ENCODE results near the gene ANKRD33B.

ANKRD33B gene

DNA sequence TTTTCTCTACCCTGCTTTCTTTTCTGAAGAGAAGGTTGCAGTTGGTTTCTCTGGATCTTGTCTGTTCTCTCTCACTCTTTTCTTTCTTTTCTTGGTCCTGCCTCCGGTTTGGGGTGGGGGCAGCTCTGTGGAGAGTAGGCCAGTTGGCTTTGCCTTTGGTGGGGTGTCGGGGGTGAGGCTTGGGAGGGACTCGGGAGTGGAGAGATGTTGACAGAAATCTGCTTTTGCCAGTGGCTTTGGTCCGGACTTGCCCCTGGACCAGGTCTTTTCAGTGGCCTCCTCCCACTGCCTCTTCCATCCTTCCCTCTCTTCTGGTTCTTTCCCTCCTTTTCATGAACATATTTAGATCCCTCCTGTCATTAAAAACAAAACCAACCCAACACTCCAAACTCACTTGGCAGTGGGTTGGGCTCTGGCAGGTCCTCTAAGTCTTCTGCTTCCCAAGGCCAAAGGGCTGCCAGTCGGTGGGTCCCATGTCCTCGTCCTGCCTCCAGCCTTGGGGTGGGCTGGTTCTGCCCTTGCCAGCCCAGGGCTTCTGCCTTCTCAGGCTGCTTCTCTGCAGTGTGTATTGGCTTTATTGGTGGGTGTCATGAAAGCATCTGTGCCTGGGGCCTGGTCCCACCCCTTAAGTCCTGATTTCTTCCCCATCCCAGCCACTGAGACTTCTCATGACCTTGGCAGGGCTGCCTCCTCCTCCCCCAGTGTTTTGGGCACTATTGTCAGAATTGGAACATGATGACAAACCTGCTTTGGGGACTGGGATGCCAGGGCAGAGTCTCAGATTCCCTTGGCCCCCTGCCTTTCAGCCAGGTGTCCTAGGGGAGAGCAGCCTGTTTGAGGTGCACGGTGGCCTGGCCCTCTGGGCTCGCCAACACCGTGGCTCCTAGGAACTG is 16.9 kb downstream of the ANKRD33B start:
- H3K27me3 ChIP-seq = no peaks in the 10 kb centered on the region
- H3K4me1 ChIP-seq (ENCODE audit: control insufficient read depth in 1 of 2, insufficient read depth in 1 of 2, low read depth in 1 of 2, low read length in 1 of 2) = peaks cover 51 to 79% of the 10 kb centered on the region in 2 experiments
- no peak for TF ChIP-seq CTCF (IDR thresholded peaks at IDR 0.05)
- no peaks in the 10 kb centered on the region for H3K36me3 ChIP-seq
- no peak overlapping the region for H3K4me3 ChIP-seq (ENCODE audit: low read depth in 1 of 2, low read length in 1 of 2)
- no peaks in the 10 kb centered on the region for H3K9me3 ChIP-seq
- H3K27ac ChIP-seq = peak overlapping the region; percentile 61

- Histone ChIP-seq H3K36me3 (no peaks in the 10 kb centered on the region), H3K4me3 (ENCODE audit: low read depth in 1 of 2, low read length in 1 of 2) (no peak overlapping the region), H3K27ac (peak overlapping the region; percentile 61), H3K27me3 (no peaks in the 10 kb centered on the region), H3K9me3 (no peaks in the 10 kb centered on the region), H3K4me1 (ENCODE audit: control insufficient read depth in 1 of 2, insufficient read depth in 1 of 2, low read depth in 1 of 2, low read length in 1 of 2) (peaks cover 55 to 85% of the 10 kb centered on the region in 2 experiments)
- TF ChIP-seq CTCF (IDR thresholded peaks at IDR 0.05) = no peak
Observed at GRCh38 chr5:10581424-10581748, 17.5 kb downstream of the ANKRD33B start.

DNA sequence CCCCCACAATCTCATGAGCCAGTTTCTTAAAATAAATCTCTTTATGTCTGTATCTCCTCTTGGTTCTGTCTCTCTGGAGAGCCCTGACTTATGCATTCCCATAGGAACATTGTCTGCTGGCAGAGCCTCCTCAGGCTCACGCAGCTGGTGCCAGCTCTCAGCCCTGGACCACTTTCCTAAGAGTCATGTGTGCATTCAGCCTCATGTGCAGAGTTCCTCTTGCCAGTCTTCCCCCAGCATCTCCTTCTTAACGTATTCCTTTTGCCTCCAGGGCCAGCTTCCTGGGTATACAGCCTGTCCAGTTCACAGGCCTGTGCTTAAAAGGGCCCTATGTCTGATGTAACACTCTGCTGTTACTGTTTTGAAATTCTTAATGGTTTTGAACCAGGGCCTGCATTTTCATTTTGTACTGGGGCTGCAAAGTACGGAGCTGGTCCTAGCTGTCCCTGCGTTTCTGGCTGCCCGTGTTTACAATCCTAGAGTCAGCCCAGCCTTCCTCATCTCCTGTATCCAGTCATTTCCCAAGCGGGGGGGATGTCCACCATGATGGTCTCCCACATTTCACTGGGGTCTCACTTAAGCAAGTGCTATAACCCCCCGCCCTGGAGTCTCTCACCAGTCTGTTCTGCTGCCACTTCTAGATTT is 18.1 kb downstream of the ANKRD33B start:
- H3K36me3 ChIP-seq = no peaks in the 10 kb centered on the region
- peak overlapping the region; percentile 61 for H3K27ac ChIP-seq
- no peaks in the 10 kb centered on the region for H3K9me3 ChIP-seq
- H3K27me3 ChIP-seq = no peaks in the 10 kb centered on the region
- no peak overlapping the region for H3K4me3 ChIP-seq (ENCODE audit: low read depth in 1 of 2, low read length in 1 of 2)
- TF ChIP-seq CTCF (IDR thresholded peaks at IDR 0.05) = no peak
- H3K4me1 ChIP-seq (ENCODE audit: control insufficient read depth in 1 of 2, insufficient read depth in 1 of 2, low read depth in 1 of 2, low read length in 1 of 2) = peaks cover 56 to 82% of the 10 kb centered on the region in 2 experiments

- Histone ChIP-seq H3K4me1 (ENCODE audit: control insufficient read depth in 1 of 2, insufficient read depth in 1 of 2, low read depth in 1 of 2, low read length in 1 of 2) (peaks cover 56 to 77% of the 10 kb centered on the region in 2 experiments), H3K4me3 (ENCODE audit: low read depth in 1 of 2, low read length in 1 of 2) (no peak overlapping the region), H3K27me3 (no peaks in the 10 kb centered on the region), H3K9me3 (no peaks in the 10 kb centered on the region), H3K27ac (peak overlapping the region; percentile 61), H3K36me3 (no peaks in the 10 kb centered on the region)
- no peak for TF ChIP-seq CTCF (IDR thresholded peaks at IDR 0.05)
Observed at GRCh38 chr5:10582512-10582897, 18.6 kb downstream of the ANKRD33B start.

DNA sequence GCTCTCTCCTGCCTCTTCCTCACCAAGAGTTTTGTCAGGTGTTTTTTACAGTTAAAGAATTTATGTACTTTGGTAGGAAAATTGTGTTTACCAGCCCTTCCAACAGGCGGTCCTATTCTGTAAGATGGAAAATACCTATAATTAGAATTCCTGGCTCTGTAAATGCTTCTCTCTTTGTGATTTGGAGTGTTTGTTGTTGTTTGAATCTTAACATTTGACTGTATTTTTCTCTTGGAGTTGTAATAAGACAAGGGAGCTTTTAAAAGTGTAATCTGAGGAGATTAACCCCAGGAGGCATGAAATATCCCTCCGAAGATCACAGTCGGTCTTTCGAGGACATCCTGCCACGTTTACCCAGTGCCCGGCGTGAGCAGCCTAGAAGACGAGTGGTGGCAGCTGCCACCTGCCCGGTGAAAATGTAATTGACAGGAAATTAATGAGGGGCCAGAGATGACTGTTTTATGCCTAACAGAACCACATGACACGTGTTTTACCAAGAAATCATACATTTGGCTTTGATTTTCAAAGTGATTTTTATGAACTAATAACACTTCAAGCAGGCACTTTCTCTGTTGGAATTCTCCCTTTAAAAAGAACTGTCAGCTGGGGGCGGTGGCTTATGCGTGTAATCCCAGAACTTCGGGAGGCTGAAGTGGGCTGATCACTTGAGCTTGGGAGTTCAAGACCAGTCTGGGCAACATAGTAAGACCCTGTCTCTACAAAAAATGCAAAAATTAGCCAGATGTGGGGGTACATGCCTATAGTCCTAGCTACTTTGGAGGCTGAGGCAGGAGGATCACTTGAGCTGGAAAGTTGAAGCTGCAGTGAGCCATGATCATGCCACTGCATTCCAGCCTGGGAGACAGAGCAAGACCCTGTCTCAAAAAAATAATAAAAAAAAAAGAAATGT is 20.0 kb downstream of the ANKRD33B start:
- Histone ChIP-seq H3K9me3 (no peaks in the 10 kb centered on the region), H3K4me1 (ENCODE audit: control insufficient read depth in 1 of 2, insufficient read depth in 1 of 2, low read depth in 1 of 2, low read length in 1 of 2) (peaks cover 65 to 82% of the 10 kb centered on the region in 2 experiments), H3K36me3 (no peaks in the 10 kb centered on the region), H3K27me3 (no peaks in the 10 kb centered on the region), H3K27ac (peak overlapping the region; percentile 63), H3K4me3 (ENCODE audit: low read depth in 1 of 2, low read length in 1 of 2) (no peak overlapping the region)
- TF ChIP-seq CTCF (IDR thresholded peaks at IDR 0.05) = no peak
